ENCODE data around the gene CD300H.

The CD300H gene

DNA sequence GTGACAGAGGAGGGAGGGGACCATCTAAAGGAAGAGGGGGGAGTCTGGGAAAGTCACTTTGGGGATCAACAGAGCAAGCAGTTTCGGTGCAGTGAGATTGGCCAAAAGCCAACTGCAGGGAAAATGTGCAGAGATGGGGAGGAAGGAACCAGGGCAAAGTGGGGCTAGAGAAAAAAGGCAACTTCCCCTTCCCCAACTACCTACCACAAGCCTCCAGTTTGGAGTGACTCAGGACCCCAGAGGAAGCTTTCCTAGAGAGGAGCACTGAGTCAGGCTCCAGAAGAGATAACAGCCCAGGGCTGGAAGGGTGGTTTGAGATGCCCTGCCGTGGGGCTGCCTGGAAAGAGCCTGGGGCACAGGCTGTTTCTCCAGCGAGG is 31.7 kb upstream of the CD300H start:
- H3K4me1 Mint-ChIP-seq (ENCODE audit: low read depth in 2 of 2) = peaks cover 5 to 6% of the 10 kb centered on the region in 2 donors
- peaks cover 73 to 77% of the 10 kb centered on the region in 2 donors for H3K27me3 Mint-ChIP-seq
- DNase-seq (no peak), ATAC-seq (replicated peaks) (no peak)
- H3K4me3 Mint-ChIP-seq = no peak overlapping the region
- no peaks in the 10 kb centered on the region for H3K9me3 Mint-ChIP-seq
- H3K36me3 Mint-ChIP-seq (ENCODE audit: insufficient read depth) = no peaks in the 10 kb centered on the region
- H3K27ac Mint-ChIP-seq = peak overlapping the region in 1 of 2 donors; percentile 14

DNA sequence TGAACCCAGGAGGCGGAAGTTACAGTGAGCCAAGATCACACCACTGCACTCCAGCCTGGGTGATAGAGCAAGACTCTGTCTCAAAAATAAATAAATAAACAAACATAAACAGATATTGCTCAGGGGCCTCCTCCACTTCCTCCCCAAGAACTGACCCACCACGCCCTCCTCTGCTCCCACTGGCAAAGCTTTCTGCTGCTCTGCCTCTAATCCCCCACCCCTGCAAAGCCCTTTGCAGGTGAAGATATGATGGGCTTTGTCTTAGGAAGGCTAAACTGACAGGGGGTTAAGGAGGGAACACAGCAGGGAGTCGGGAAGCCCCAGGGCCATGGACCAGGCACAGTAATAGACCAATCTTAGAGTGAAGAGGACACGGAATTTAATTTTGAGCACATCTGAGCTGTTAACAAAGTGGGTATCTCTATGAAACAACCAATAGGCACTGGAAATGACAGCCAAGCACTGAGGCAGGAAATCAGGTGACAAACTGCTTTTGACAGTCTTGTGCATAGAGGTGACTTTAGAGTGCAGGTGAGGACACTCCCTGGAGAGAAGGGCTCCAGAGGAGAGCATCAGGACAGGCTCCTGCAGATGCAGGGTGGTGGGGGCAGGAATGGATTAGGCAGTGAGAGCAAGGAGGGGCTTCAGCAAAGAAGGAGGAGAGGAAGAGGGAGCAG is 31.2 kb upstream of the CD300H start:
- Mint-ChIP-seq H3K9me3 (no peaks in the 10 kb centered on the region), H3K27ac (no peak overlapping the region), H3K27me3 (peaks cover 71 to 73% of the 10 kb centered on the region in 2 donors), H3K4me3 (no peak overlapping the region), H3K4me1 (ENCODE audit: low read depth in 2 of 2) (peaks cover 5 to 6% of the 10 kb centered on the region in 2 donors), H3K36me3 (ENCODE audit: insufficient read depth) (no peaks in the 10 kb centered on the region)
- ATAC-seq (replicated peaks) (no peak), DNase-seq (no peak)

DNA sequence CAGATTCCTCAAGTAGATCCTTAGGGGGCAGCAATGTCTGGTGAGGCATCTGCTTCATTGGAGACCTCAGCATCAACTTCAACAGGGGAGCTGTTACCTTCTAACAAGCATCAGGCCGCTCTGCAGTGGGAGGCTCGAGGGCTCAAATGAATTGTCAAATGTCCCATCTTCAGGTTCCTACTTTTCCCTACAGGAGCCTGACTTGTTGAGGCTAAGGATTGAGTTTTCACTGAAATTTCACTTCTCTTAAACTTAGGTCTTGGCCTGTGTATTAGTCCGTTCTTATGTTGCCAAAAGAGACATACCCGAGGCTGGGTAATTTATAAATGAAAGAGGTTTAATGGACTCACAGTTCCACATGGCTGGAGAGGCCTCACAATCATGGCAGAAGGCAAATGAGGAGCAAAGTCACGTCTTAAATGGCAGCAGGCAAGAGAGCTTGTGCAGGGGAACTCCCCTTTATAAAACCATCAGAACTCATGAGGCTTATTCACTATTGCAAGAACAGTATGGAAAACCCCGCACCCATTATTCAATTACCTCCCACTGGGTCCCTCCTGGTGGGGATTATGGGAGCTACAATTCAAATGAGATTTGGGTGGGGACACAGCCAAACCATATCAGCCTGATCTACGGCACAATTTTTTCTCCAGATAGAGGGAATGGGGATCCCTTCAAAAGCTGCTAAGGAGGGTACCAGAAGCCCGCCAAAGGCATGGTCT is 29.9 kb upstream of the CD300H start:
- H3K4me3 Mint-ChIP-seq = no peak overlapping the region
- peaks cover 5 to 8% of the 10 kb centered on the region in 2 donors for H3K4me1 Mint-ChIP-seq (ENCODE audit: low read depth in 2 of 2)
- no peaks in the 10 kb centered on the region for H3K36me3 Mint-ChIP-seq (ENCODE audit: insufficient read depth)
- no peaks in the 10 kb centered on the region for H3K9me3 Mint-ChIP-seq
- peaks cover 71 to 73% of the 10 kb centered on the region in 2 donors for H3K27me3 Mint-ChIP-seq
- no peak for DNase-seq
- no peak overlapping the region for H3K27ac Mint-ChIP-seq
- ATAC-seq (replicated peaks) = no peak

DNA sequence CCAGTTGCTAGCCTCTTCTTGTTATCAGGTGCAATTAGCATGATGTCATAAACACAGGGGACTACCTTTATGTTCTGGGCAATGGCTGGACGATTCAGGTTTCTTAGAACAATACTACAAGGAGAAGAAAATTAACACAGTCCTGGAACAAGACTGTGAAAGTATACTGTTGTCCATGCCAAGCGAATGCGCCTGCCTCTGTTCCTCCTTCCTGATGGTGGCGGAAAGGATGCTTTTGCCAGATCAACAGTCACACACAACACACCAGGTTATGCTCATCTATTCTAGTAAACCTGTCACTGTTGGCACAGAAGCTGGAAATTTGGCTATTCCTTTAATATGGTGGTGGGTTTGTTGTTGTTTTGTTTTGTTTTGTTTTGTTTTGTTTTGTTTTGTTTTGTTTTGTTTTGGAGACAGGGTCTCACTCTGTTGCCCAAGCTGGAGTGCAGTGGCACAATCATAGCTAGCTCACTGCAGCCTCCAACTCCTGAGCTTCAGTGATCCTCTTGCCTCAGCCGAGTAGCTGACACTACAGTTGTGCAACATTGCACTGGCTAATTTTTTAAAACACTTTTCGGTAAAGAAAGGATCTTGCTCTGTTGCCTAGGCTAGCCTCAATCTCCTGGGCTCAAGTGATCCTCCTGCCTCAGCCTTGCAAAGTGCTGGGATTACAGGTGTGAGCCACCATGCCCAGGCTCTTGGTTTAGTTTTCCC is 27.9 kb upstream of the CD300H start:
- no peaks in the 10 kb centered on the region for H3K36me3 Mint-ChIP-seq (ENCODE audit: insufficient read depth)
- no peak overlapping the region for H3K27ac Mint-ChIP-seq
- H3K4me1 Mint-ChIP-seq (ENCODE audit: low read depth in 2 of 2) = peaks cover 5 to 9% of the 10 kb centered on the region in 2 donors
- ATAC-seq (replicated peaks) (no peak), DNase-seq (no peak)
- no peaks in the 10 kb centered on the region for H3K9me3 Mint-ChIP-seq
- H3K4me3 Mint-ChIP-seq = no peak overlapping the region
- peaks cover 65 to 69% of the 10 kb centered on the region in 2 donors for H3K27me3 Mint-ChIP-seq

DNA sequence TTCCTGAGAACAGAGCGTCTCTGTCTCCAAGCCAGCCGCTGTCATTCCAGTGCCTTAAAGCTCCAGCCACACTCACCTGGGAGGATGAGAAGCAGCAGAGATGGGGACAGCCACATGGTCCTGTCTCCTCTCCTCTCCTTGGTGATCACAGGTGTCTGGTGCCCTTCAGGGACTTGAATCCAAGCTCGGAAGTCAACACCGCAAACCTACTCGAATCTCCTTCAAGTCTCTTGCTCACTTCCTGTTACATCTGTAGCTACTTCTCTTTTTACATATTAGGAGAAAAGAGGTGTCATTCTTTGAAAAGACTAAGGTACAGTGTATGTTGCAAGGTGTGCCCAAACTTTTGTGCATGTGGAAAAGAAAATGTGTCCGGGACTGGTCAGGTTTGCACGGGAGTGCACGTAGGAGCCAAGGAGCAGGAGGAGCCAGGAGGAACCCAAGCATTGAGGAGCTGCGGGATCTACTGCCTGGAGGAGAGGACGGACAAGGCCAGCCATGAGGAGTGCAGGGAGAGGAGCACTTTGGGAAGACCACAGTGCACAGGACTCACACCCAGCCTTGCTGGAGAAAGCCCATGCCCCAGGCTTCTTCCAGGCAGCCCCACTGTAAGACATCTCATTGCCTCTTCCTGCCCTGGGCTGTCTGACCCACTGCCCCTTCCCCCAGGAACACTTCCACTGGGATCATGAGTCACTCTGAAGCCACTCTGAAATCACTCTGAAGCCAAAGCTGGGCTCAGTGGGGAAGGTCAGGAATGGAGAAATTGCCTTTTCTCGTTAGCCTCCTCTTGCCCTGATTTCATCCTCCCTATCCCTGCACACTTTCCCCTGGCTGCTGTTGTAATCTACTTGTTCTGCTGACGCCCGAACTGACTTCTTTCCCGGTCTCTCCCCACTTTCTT is 25.0 kb upstream of the CD300H start, which contains the start of gene CD300LD:
TSS of gene CD300LD (minus strand) at position 197 of the 904 bp plus-strand sequence. CDS start at position 116, 81 bp downstream.
- Mint-ChIP-seq H3K9me3 (no peaks in the 10 kb centered on the region), H3K27me3 (peaks cover 67 to 77% of the 10 kb centered on the region in 2 donors), H3K27ac (no peak within 1 kb of the TSS), H3K4me3 (no peak within 1 kb of the TSS), H3K4me1 (ENCODE audit: low read depth in 2 of 2) (peaks cover 0 to 3% of the 10 kb centered on the region in 2 donors), H3K36me3 (ENCODE audit: insufficient read depth) (no peaks in the 10 kb centered on the region)
- DNase-seq (no peak), ATAC-seq (replicated peaks) (no peak)

DNA sequence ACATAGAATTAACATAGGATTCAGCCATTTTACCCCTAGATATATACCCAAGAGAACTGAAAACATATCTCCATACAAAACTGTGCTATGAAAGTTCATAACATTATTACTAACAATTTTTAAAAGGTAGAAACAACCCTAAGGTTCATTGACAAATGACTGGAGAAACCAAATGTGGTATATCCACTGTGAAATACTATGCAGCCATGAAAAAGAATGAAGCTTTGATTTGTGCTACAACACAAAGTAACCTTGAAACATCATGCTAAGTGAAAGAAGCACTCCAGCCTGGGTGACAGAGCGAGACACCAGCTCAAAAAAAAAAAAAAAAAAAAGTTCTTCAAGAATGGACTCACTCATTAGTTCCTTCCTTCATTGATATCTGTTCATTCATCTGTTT is 24.2 kb upstream of the CD300H start:
- DNase-seq (no peak), ATAC-seq (replicated peaks) (no peak)
- Mint-ChIP-seq H3K4me1 (ENCODE audit: low read depth in 2 of 2) (peaks cover 0 to 3% of the 10 kb centered on the region in 2 donors), H3K27ac (no peak overlapping the region), H3K4me3 (no peak overlapping the region), H3K9me3 (no peaks in the 10 kb centered on the region), H3K27me3 (peaks cover 64 to 84% of the 10 kb centered on the region in 2 donors), H3K36me3 (ENCODE audit: insufficient read depth) (no peaks in the 10 kb centered on the region)

DNA sequence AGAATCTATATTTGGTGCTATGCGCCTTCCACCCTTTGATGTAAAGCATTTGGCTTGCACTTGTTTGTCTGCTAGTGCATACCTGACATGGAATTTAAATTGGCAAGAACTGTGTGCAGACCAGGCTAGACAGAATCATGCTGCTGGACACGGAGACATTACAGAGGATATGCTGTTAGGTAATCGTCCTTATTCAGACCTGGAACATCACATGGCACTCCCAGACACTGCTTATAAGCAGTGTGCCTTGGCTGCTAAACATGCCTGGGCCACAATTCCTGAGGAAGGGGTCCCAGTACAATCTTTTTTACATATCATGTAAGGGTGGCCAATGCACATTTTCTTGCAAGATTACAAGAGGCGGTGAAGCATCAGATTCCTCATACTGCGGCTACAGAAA is 18.4 kb upstream of the CD300H start:
- H3K4me1 Mint-ChIP-seq (ENCODE audit: low read depth in 2 of 2) = no peaks in the 10 kb centered on the region
- H3K27ac Mint-ChIP-seq = no peak overlapping the region
- H3K27me3 Mint-ChIP-seq = peaks cover 56 to 59% of the 10 kb centered on the region in 2 donors
- H3K36me3 Mint-ChIP-seq (ENCODE audit: insufficient read depth) = peaks cover 3% of the 10 kb centered on the region
- DNase-seq (no peak), ATAC-seq (replicated peaks) (no peak)
- no peaks in the 10 kb centered on the region for H3K9me3 Mint-ChIP-seq
- H3K4me3 Mint-ChIP-seq = no peak overlapping the region

DNA sequence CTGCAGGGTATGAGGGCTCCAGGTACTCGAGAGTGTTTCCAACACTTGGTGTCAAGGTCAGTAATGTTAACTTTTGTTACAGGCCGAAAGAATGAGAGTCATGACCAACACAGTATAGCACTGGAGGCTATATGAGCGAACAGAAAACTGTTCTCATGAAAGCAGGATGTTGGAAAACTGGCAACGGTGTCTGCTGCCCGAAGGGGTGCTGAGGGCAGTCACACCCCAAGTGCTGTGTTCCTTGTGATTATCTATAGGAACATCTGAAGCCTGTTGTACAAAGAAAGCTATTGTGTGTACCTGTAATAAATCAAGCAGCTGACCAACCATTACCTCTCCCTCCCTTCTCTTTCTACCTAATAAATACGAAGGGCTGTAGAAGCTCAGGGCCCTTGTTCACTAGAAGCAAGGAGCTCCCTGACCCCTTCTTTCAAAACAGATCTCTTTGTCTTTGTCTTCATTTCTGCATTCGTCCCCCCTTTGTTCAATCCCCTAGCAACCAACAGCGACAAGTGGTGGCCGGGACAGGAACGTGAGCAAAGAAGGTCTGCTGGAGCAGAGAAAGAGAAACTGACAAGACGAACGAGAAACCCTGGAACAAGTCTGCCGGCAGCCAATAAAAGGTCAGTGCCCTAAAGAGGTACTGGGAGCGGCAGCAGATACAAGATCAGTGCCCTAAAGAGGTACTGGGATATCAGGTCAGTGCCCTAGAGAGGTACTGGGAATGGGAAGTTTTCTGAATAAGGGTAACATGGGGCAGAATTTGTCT is 17.2 kb upstream of the CD300H start:
- Mint-ChIP-seq H3K27me3 (peaks cover 46 to 47% of the 10 kb centered on the region in 2 donors), H3K9me3 (no peaks in the 10 kb centered on the region)
- no peak for ATAC-seq (replicated peaks)

DNA sequence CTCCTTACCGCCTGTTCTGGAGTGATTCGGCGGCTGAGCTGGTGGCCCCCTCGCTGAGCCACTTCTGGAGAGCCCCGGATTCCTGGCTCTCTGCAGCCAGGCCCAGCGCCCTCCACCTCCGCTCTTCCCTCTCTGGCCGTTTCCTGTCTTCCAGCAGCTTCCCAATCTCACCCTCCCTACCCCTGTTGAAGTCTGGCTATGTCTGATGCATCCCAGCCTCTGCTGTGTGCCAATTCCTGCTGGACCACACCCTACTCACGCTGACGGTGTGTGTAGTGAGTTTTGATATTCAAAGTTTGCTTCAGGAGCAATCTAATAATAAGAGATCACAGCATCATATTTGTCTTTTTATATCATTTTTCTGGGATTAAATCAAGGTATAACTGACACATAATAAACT is 15.3 kb upstream of the CD300H start:
- H3K36me3 Mint-ChIP-seq (ENCODE audit: insufficient read depth) = peaks cover 3% of the 10 kb centered on the region
- peaks cover 31% of the 10 kb centered on the region in 2 donors for H3K27me3 Mint-ChIP-seq
- ATAC-seq (replicated peaks) = no peak

More for the DNA sequence above, 17.2 kb upstream of the CD300H start:
- no peak for DNase-seq
- Mint-ChIP-seq H3K36me3 (ENCODE audit: insufficient read depth) (peaks cover 3% of the 10 kb centered on the region), H3K4me3 (no peak overlapping the region), H3K27ac (no peak overlapping the region), H3K4me1 (ENCODE audit: low read depth in 2 of 2) (peaks cover 6 to 8% of the 10 kb centered on the region in 2 donors)

DNA sequence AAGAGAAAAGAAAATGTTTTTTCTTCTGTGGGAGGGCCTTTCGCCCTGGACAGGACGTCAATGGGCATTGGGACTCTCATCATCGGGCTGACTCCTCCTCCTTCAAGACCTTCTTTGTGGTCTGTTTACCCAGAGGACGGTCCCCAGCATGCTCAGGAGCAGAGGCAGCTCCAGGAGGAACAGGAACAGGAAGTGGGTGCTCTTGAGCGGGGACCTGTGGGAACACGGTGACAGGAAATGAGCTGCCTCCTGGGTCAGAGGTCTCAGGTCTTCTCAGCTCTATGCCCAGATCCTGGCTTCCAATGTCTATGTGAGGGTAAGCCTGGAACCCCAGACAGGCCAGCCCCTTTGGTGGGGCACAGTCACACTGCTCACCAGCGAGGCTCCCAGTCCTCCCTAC is 12.6 kb upstream of the CD300H start:
- H3K4me1 Mint-ChIP-seq (ENCODE audit: low read depth in 2 of 2) = peaks cover 10 to 12% of the 10 kb centered on the region in 2 donors
- no peak for ATAC-seq (replicated peaks)
- peaks cover 32 to 37% of the 10 kb centered on the region in 2 donors for H3K27me3 Mint-ChIP-seq
- peaks cover 3% of the 10 kb centered on the region for H3K36me3 Mint-ChIP-seq (ENCODE audit: insufficient read depth)
- peak overlapping the region in 1 of 2 donors; percentile 32 for H3K27ac Mint-ChIP-seq
- H3K9me3 Mint-ChIP-seq = no peaks in the 10 kb centered on the region
- DNase-seq = no peak
- no peak overlapping the region for H3K4me3 Mint-ChIP-seq

More for the DNA sequence above, 15.3 kb upstream of the CD300H start:
- no peak overlapping the region for H3K27ac Mint-ChIP-seq
- H3K4me3 Mint-ChIP-seq = no peak overlapping the region
- no peak for DNase-seq
- H3K4me1 Mint-ChIP-seq (ENCODE audit: low read depth in 2 of 2) = peaks cover 10 to 12% of the 10 kb centered on the region in 2 donors
- no peaks in the 10 kb centered on the region for H3K9me3 Mint-ChIP-seq

DNA sequence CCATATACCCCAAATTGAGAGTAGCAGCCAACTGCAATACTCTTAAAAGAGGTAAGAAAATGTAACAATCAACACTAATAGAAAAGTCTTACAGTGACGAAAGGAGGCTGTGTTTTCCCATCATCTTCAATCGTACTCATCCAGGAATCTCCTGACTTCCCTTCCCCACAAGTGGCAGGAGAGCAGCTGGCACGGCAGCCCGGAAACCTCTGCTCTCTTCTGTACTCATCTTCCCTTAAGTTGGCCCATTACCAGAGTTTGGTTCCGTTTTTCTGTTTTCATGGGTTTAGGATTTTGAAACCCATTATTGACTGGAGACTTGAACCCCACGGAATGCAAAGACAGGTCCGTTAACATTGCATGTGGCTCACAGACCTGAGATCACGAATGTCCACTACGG is 11.7 kb upstream of the CD300H start:
- Mint-ChIP-seq H3K36me3 (ENCODE audit: insufficient read depth) (peaks cover 3% of the 10 kb centered on the region), H3K4me3 (no peak overlapping the region), H3K27me3 (peaks cover 35 to 46% of the 10 kb centered on the region in 2 donors), H3K9me3 (no peaks in the 10 kb centered on the region), H3K4me1 (ENCODE audit: low read depth in 2 of 2) (peaks cover 12 to 15% of the 10 kb centered on the region in 2 donors), H3K27ac (no peak overlapping the region)
- DNase-seq (no peak), ATAC-seq (replicated peaks) (no peak)

DNA sequence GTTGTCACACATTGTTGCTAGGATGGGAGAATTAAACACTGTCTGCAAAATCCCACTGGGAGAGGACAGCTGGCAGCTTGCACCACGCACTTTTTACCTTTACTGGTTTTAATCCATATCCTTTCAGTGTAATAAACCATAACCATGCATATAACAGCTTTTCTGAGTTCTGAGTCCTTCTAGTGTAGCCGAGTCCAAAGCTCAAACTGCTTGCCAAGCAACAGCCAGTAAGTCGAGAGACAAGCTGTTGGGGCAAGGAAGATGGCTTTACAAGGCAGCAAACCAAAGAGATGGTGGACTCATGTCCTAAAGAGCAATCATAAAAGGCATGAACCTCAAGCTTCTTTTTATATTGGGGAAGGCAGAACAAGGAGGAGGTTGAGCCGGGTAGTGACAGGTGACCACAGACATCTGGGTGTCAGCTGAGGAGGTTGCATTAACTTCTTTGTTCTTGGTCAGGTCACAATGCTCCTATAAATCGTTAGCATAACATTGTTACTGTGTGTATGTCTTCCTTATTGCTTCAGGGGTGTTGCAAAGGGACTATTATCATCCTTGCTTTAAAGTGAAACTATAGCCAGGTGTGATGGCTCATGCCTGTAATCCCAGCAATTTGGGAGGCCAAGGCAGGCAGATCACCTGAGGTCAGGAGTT is 7.3 kb upstream of the CD300H start:
- Mint-ChIP-seq H3K4me1 (ENCODE audit: low read depth in 2 of 2) (peaks cover 4 to 10% of the 10 kb centered on the region in 2 donors), H3K4me3 (no peak overlapping the region), H3K27ac (no peak overlapping the region), H3K27me3 (peaks cover 36 to 55% of the 10 kb centered on the region in 2 donors), H3K9me3 (no peaks in the 10 kb centered on the region), H3K36me3 (ENCODE audit: insufficient read depth) (no peaks in the 10 kb centered on the region)
- DNase-seq = no peak
- no peak for ATAC-seq (replicated peaks)
